Activated CD8-positive, alpha-beta T cell treated with anti-CD3 and anti-CD28 coated beads for 36 hours (primary cell): ENCODE measurements around the gene CLEC5A. TPM values are rescaled to one million over a fixed set of nuclear protein-coding genes. Genes with fewer than 3 reads are reported as not detected.
"Not testable (repeated sequence)": the region's sequence is repeated elsewhere in the genome, so short reads cannot be mapped to it uniquely, and the experiment has no call there.

Experiments
- ATAC-seq: fragments of 200-7000 bp; cut with Tn5 transposase; one replicate; pipeline ENCODE4 v1.10.0; 2021; ENCODE audit warnings: mild to moderate bottlenecking, moderate library complexity
- CTCF ChIA-PET: fragments of 350-600 bp; sonication (Branson Sonifier 250); formaldehyde crosslinking; loops from one replicate; lab custom pipeline; 2021; ENCODE audit warnings: antibody characterized with exemption; lab: Charles Lee
- POLR2A ChIA-PET: fragments of 350-600 bp; sonication (Branson Sonifier 250); formaldehyde crosslinking; loops from one replicate; lab custom pipeline; 2021; ENCODE audit warnings: antibody characterized with exemption; lab: Charles Lee
- DNase-seq: peaks from one replicate; pipeline ENCODE4 v3.0.0-alpha.2; 2020
- H3K27ac Mint-ChIP-seq: one replicate; pipeline ENCODE4 v1.8.0; 2021; ENCODE audit warnings: mild to moderate bottlenecking, mixed read lengths
- H3K27me3 Mint-ChIP-seq: one replicate; pipeline ENCODE4 v1.8.0; 2021; ENCODE audit warnings: mixed read lengths
- H3K36me3 Mint-ChIP-seq: one replicate; pipeline ENCODE4 v1.8.0; 2021; ENCODE audit warnings: low read depth, mixed read lengths
- H3K4me1 Mint-ChIP-seq: one replicate; pipeline ENCODE4 v1.8.0; 2021; ENCODE audit warnings: low read depth, mixed read lengths
- H3K4me3 Mint-ChIP-seq: one replicate; pipeline ENCODE4 v1.8.0; 2021; ENCODE audit warnings: mild to moderate bottlenecking, moderate library complexity, mixed read lengths
- H3K9me3 Mint-ChIP-seq: one replicate; pipeline ENCODE4 v1.8.0; 2021; ENCODE audit warnings: mixed read lengths
- intact Hi-C: fragments of 100-400 bp; cut with micrococcal nuclease; formaldehyde crosslinking; loops from one replicate; pipeline ENCODE4 v1.10.0; 2022
- total RNA-seq, 2 experiments: library from RNA; stranded (reverse); gene quantifications; one replicate each; pipeline ENCODE4 v1.2.3, GENCODE V29; 2021
- TF ChIP-seq, protein P1 (sequence below): fragments of 200-600 bp; IDR thresholded peaks from one replicate; pipeline ENCODE4 v1.8.0; 2022; ENCODE audit warnings: antibody characterized with exemption, mild to moderate bottlenecking

The CLEC5A gene
- total RNA-seq, 2 experiments from 2014 or later = not detected

DNA sequence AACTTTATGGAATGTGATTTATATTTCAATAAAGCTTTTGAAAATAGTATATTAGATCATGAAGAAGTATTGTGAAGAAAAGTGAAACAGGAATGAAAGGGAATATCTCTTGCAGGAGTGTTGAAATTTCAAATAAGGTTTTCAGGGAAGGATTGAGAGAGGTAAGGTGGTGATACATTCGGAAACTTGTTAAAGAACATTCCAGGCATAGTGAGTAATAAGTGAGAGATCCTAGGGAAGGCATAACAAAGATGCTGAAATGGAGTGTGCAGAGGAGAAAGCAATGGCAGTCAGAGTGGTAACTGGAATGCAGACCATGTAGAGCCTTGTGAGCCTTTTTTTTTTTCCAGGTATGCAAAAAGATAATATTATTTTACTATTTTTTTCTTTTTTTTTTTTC, 26.5 kb downstream of the CLEC5A start:
- no peak for ATAC-seq
- no peak overlapping the region for H3K27ac Mint-ChIP-seq
- intact Hi-C loops = no loop called here
- H3K27me3 Mint-ChIP-seq = no peaks in the 10 kb centered on the region
- H3K4me3 Mint-ChIP-seq = no peak overlapping the region
- no peaks in the 10 kb centered on the region for H3K4me1 Mint-ChIP-seq
- no peak for DNase-seq
- TF ChIP-seq, protein P1, sequence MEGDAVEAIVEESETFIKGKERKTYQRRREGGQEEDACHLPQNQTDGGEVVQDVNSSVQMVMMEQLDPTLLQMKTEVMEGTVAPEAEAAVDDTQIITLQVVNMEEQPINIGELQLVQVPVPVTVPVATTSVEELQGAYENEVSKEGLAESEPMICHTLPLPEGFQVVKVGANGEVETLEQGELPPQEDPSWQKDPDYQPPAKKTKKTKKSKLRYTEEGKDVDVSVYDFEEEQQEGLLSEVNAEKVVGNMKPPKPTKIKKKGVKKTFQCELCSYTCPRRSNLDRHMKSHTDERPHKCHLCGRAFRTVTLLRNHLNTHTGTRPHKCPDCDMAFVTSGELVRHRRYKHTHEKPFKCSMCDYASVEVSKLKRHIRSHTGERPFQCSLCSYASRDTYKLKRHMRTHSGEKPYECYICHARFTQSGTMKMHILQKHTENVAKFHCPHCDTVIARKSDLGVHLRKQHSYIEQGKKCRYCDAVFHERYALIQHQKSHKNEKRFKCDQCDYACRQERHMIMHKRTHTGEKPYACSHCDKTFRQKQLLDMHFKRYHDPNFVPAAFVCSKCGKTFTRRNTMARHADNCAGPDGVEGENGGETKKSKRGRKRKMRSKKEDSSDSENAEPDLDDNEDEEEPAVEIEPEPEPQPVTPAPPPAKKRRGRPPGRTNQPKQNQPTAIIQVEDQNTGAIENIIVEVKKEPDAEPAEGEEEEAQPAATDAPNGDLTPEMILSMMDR = no peak
- no peaks in the 10 kb centered on the region for H3K9me3 Mint-ChIP-seq
- CTCF ChIA-PET = no interaction called here
- H3K36me3 Mint-ChIP-seq = no peaks in the 10 kb centered on the region
- POLR2A ChIA-PET = no interaction called here

DNA sequence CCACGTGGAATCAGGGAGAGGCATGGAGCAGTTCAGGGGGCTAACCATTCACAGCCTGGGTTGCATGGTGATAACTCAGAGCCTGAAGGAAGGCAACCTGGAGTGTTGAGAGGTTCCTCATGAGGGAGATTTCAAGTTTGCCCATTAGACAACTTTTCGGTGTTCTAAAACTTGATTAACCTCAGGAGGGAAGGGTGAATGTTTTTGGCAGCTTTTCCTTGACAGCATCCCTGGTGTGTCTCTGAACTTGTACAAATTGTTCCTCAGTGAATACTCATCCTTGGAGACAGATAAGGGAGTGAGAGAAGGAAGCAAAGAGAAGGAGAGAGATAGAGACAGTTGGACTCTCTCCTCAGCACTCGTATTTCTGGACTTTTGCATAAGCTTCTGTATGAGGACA, 30.7 kb downstream of the CLEC5A start, which contains the start of gene OR9A4:
Gene OR9A4 (plus strand): TSS at position 301 of the 400 bp plus-strand sequence. CDS start 2,477 bp downstream, outside the sequence.
- Mint-ChIP-seq H3K9me3 (no peaks in the 10 kb centered on the region), H3K4me3 (no peak within 1 kb of the TSS), H3K27ac (no peak within 1 kb of the TSS), H3K4me1 (no peaks in the 10 kb centered on the region), H3K27me3 (peaks cover 2% of the 10 kb centered on the region), H3K36me3 (no peaks in the 10 kb centered on the region)
- DNase-seq (no peak), ATAC-seq (no peak)
- TF ChIP-seq, protein P1 = no peak
- POLR2A ChIA-PET = no interaction called here
- intact Hi-C loops = no loop called here
- CTCF ChIA-PET = no interaction called here

DNA sequence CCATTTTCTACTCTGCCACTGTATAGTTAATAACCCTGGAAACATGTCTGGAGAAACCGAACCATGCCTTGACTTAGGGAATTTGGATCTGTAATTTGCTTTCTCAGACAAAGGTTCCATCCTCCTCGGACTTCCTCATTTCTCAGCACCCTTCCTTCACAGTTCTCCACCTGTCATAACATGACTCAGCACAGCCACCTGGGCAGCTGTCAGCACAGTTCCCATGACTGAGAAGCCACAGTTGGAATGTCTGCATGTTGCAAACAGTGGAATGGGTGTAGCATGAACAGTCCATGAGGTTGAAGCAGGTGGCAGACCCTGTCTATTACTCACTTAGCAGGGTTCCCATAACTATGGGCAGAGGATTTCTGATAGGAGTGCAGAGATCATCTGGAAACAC, 31.2 kb downstream of the CLEC5A start:
- Mint-ChIP-seq H3K4me3 (no peak overlapping the region), H3K27me3 (peaks cover 2% of the 10 kb centered on the region), H3K4me1 (no peaks in the 10 kb centered on the region), H3K9me3 (no peaks in the 10 kb centered on the region), H3K36me3 (no peaks in the 10 kb centered on the region), H3K27ac (no peak overlapping the region)
- TF ChIP-seq, protein P1 = no peak
- DNase-seq = no peak
- ChIA-PET POLR2A (no interaction called here), CTCF (no interaction called here)
- intact Hi-C loops = no loop called here
- ATAC-seq = no peak

DNA sequence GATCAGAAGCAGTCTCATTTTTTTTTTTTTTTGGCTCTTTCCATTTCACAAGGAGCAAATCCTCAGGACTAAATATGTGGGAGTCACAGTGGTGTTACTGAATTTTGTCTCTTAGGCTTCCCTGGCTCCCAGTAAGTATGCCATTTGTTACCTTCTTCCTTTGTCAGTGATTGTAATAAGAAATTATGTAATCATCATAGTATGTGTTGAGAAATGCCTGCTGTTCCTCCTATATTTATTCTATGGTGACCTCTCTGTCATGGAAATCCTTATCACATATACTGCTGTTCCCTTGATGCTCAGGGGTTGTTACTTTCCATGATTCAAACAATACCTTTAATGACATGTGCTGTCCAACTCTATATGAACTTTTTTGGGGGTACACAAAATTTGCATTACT, 35.4 kb downstream of the CLEC5A start:
- POLR2A ChIA-PET = no interaction called here
- TF ChIP-seq, protein P1 = no peak
- ATAC-seq = no peak
- no peak overlapping the region for H3K27ac Mint-ChIP-seq
- CTCF ChIA-PET = no interaction called here
- no peak for DNase-seq
- H3K9me3 Mint-ChIP-seq = no peaks in the 10 kb centered on the region
- H3K27me3 Mint-ChIP-seq = peaks cover 5% of the 10 kb centered on the region
- H3K4me1 Mint-ChIP-seq = no peaks in the 10 kb centered on the region
- intact Hi-C loops = no loop called here
- H3K36me3 Mint-ChIP-seq = no peaks in the 10 kb centered on the region
- no peak overlapping the region for H3K4me3 Mint-ChIP-seq

DNA sequence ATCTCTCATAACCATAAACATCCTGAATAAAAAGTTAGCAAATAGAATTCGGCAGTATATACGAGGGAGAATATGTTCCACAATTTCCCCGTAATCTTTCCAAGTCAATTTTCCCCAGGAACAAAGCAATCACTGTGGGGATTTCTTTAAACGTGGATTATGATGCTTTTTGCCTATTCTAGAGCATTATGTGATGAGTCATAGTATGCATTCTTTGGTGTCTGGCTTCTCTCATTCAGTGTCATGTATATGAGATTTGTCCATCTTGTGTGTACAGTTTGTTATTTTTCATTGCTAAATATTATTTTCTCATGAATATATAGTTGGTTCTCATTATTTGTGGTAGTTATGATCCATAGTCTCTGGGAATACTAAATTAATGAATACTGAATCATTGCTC, 40.5 kb downstream of the CLEC5A start:
- no peaks in the 10 kb centered on the region for H3K9me3 Mint-ChIP-seq
- DNase-seq (no peak), ATAC-seq (no peak)
- TF ChIP-seq, protein P1 = no peak
- intact Hi-C loops = no loop called here
- H3K27ac Mint-ChIP-seq = no peak overlapping the region
- H3K36me3 Mint-ChIP-seq = no peaks in the 10 kb centered on the region
- H3K4me1 Mint-ChIP-seq = no peaks in the 10 kb centered on the region
- CTCF ChIA-PET = no interaction called here
- POLR2A ChIA-PET = no interaction called here
- peaks cover 3% of the 10 kb centered on the region for H3K27me3 Mint-ChIP-seq
- no peak overlapping the region for H3K4me3 Mint-ChIP-seq

GRCh38 chr7:141899366-141899765, 47.4 kb downstream of the CLEC5A start:
- H3K4me1 Mint-ChIP-seq, H3K4me3 Mint-ChIP-seq, ATAC-seq, POLR2A ChIA-PET, intact Hi-C loops, H3K36me3 Mint-ChIP-seq, H3K27me3 Mint-ChIP-seq, H3K9me3 Mint-ChIP-seq, DNase-seq, H3K27ac Mint-ChIP-seq, CTCF ChIA-PET: not testable (repeated sequence)
